Caco-2 (cell line): ENCODE measurements around the gene TF. TPM values are rescaled to one million over a fixed set of nuclear protein-coding genes. Genes with fewer than 3 reads are reported as not detected.
"Not testable (repeated sequence)": the region's sequence is repeated elsewhere in the genome, so short reads cannot be mapped to it uniquely, and the experiment has no call there.

Experiments used
- BruUV-seq: library from RNA; stranded (reverse); fragments of 400-500 nt; replicated peaks from 2 replicates; lab custom pipeline; 2021; lab: Mats Ljungman, UMichigan
- CTCF ChIA-PET: fragments of 300-600 bp; sonication (Branson Sonifier 250); formaldehyde crosslinking; loops from one replicate; lab custom pipeline; 2022; ENCODE audit warnings: antibody characterized with exemption; lab: Charles Lee
- POLR2A ChIA-PET: fragments of 300-600 bp; sonication (Branson Sonifier 250); formaldehyde crosslinking; loops from one replicate; lab custom pipeline; 2022; ENCODE audit warnings: antibody characterized with exemption; lab: Charles Lee
- DNase-seq, 2 experiments: peaks; one replicate each; pipeline versions ENCODE4 v3.0.0 to v3.0.0-alpha.2; 2020 to 2022
- H3K27me3 ChIP-seq: replicated peaks from 2 replicates; pipeline ENCODE4 v1.6.0; 2011; ENCODE audit warnings: low read length; ENCODE audit not compliant: control insufficient read depth, insufficient read depth
- H3K36me3 ChIP-seq: 2 replicates; pipeline ENCODE4 v1.5.1; 2011; ENCODE audit warnings: low read length; ENCODE audit not compliant: control insufficient read depth, insufficient read depth
- H3K4me1 ChIP-seq: fragments of 250-450 bp; sonication (Bioruptor Pico); 2 replicates; pipeline ENCODE4 v1.5.1; 2020; ENCODE audit warnings: mild to moderate bottlenecking
- H3K4me3 ChIP-seq: 2 replicates; pipeline ENCODE4 v1.5.1; 2011; ENCODE audit warnings: low read depth, mild to moderate bottlenecking, control low read depth, low read length
- H3K9me3 ChIP-seq: fragments of 250-450 bp; sonication (Bioruptor Pico); 2 replicates; pipeline ENCODE4 v1.5.1; 2020; ENCODE audit warnings: mild to moderate bottlenecking, moderate library complexity
- H3K27ac Mint-ChIP-seq: one replicate; pipeline ENCODE4 v1.8.0; 2022; ENCODE audit warnings: mixed read lengths; ENCODE audit not compliant: unreplicated experiment
- H3K27me3 Mint-ChIP-seq: one replicate; pipeline ENCODE4 v1.8.0; 2022; ENCODE audit warnings: mixed read lengths; ENCODE audit not compliant: insufficient read depth, unreplicated experiment
- H3K36me3 Mint-ChIP-seq: one replicate; pipeline ENCODE4 v1.8.0; 2022; ENCODE audit warnings: mild to moderate bottlenecking, mixed read lengths; ENCODE audit not compliant: insufficient read depth, unreplicated experiment
- H3K4me1 Mint-ChIP-seq: one replicate; pipeline ENCODE4 v1.8.0; 2022; ENCODE audit warnings: low read depth, mixed read lengths; ENCODE audit not compliant: unreplicated experiment
- H3K4me3 Mint-ChIP-seq: one replicate; pipeline ENCODE4 v1.8.0; 2022; ENCODE audit warnings: mild to moderate bottlenecking, moderate library complexity, mixed read lengths; ENCODE audit not compliant: unreplicated experiment
- H3K9me3 Mint-ChIP-seq: one replicate; pipeline ENCODE4 v1.8.0; 2022; ENCODE audit warnings: mixed read lengths; ENCODE audit not compliant: unreplicated experiment
- CTCF ChIP-seq, 2 experiments: fragments of 200-600 bp in 1 of 2; IDR thresholded peaks; 1 replicate in 1 of 2; 2 replicates in 1 of 2; pipeline versions ENCODE4 v1.5.1 to v1.8.0; 2011 to 2022; ENCODE audit warnings: antibody characterized with exemption in 1 of 2, control low read depth in 1 of 2, inconsistent platforms in 1 of 2, low read depth in 1 of 2, low read length in 1 of 2, mild to moderate bottlenecking in 1 of 2, moderate library complexity in 1 of 2; ENCODE audit not compliant: insufficient read depth in 1 of 2, severe bottlenecking in 1 of 2, unreplicated experiment in 1 of 2
- intact Hi-C: fragments of 100-400 bp; cut with micrococcal nuclease; formaldehyde crosslinking; loops from one replicate; pipeline ENCODE4 v1.10.0; 2022; ENCODE audit not compliant: unreplicated experiment
- total RNA-seq: library from RNA; stranded (reverse); gene quantifications from 2 replicates; pipeline ENCODE4 v1.2.3, GENCODE V29; 2022

TF gene
- total RNA-seq, 1 experiment from 2014 or later, result 23.4 TPM

- CTCF ChIA-PET, result no interaction called here
These were observed 28.8 kb upstream of the TF start for GRCh38 chr3:133717424-133717823.

GRCh38 chr3:133722935-133723334 lies 23.3 kb upstream of the TF start:
- peaks cover 40% of the 10 kb centered on the region for H3K9me3 Mint-ChIP-seq
- BruUV-seq, result no TSS peak

More at GRCh38 chr3:133717424-133717823, 28.8 kb upstream of the TF start:
- no peak for TF ChIP-seq CTCF (IDR thresholded peaks at IDR 0.05; ENCODE audit: insufficient read depth in 1 of 2, low read depth in 1 of 2, low read length in 1 of 2, severe bottlenecking in 1 of 2, unreplicated experiment in 1 of 2)
- Mint-ChIP-seq H3K27me3 (no peaks in the 10 kb centered on the region), H3K9me3 (peaks cover 28% of the 10 kb centered on the region), H3K27ac (no peak overlapping the region), H3K4me1 (no peaks in the 10 kb centered on the region), H3K4me3 (no peak overlapping the region), H3K36me3 (no peaks in the 10 kb centered on the region)
- H3K9me3 ChIP-seq, result peaks cover 23% of the 10 kb centered on the region
- DNase-seq, result no peak
- POLR2A ChIA-PET, result no interaction called here
- BruUV-seq, result no TSS peak
- H3K4me3 ChIP-seq, result no peak overlapping the region
- H3K4me1 ChIP-seq, result no peaks in the 10 kb centered on the region
- H3K36me3 ChIP-seq, result no peaks in the 10 kb centered on the region; the same call in 1 of the 2 replicates
- intact Hi-C loops, result no loop called here
- no peaks in the 10 kb centered on the region for H3K27me3 ChIP-seq

GRCh38 chr3:133730993-133731392 lies 15.2 kb upstream of the TF start:
- peaks cover 5% of the 10 kb centered on the region for H3K4me1 Mint-ChIP-seq
- H3K4me1 ChIP-seq, result peaks cover 26% of the 10 kb centered on the region; the same call in 1 of the 2 replicates
- no peak for TF ChIP-seq CTCF (IDR thresholded peaks at IDR 0.05; ENCODE audit: insufficient read depth in 1 of 2, low read depth in 1 of 2, low read length in 1 of 2, severe bottlenecking in 1 of 2, unreplicated experiment in 1 of 2)
- CTCF ChIA-PET, result interaction anchor here (0.6 kb wide), 1 partner anchor 22 kb away, joined by 3 read pairs; no protein-coding TSS in a partner anchor
- no peak overlapping the region for H3K4me3 Mint-ChIP-seq
- peaks cover 17% of the 10 kb centered on the region for H3K9me3 ChIP-seq
- H3K9me3 Mint-ChIP-seq, result peaks cover 28% of the 10 kb centered on the region
- no TSS peak for BruUV-seq
- H3K36me3 ChIP-seq, result no peaks in the 10 kb centered on the region; the same call in 1 of the 2 replicates
- H3K27ac Mint-ChIP-seq, result no peak overlapping the region
- no peaks in the 10 kb centered on the region for H3K36me3 Mint-ChIP-seq
- no peak for DNase-seq
- H3K27me3 ChIP-seq, result no peaks in the 10 kb centered on the region
- H3K4me3 ChIP-seq, result no peak overlapping the region
- no peaks in the 10 kb centered on the region for H3K27me3 Mint-ChIP-seq
- intact Hi-C loops, result loop anchor here (5.0 kb wide), 1 partner anchor 76 kb away; the partner anchor contains the start of gene SRPRB
- POLR2A ChIA-PET, result no interaction called here

More at GRCh38 chr3:133722935-133723334, 23.3 kb upstream of the TF start:
- no peaks in the 10 kb centered on the region for H3K36me3 ChIP-seq
- no peak for DNase-seq
- POLR2A ChIA-PET, result no interaction called here
- Mint-ChIP-seq H3K36me3 (no peaks in the 10 kb centered on the region), H3K4me3 (no peak overlapping the region), H3K27ac (no peak overlapping the region), H3K4me1 (no peaks in the 10 kb centered on the region), H3K27me3 (no peaks in the 10 kb centered on the region)
- no peaks in the 10 kb centered on the region for H3K27me3 ChIP-seq
- no peak for TF ChIP-seq CTCF (IDR thresholded peaks at IDR 0.05; ENCODE audit: insufficient read depth in 1 of 2, low read depth in 1 of 2, low read length in 1 of 2, severe bottlenecking in 1 of 2, unreplicated experiment in 1 of 2)
- CTCF ChIA-PET, result no interaction called here
- H3K4me1 ChIP-seq, result no peaks in the 10 kb centered on the region
- H3K9me3 ChIP-seq, result peaks cover 32% of the 10 kb centered on the region
- H3K4me3 ChIP-seq, result no peak overlapping the region
- intact Hi-C loops, result no loop called here

GRCh38 chr3:133732231-133732630 lies 14.0 kb upstream of the TF start:
- H3K27ac Mint-ChIP-seq, CTCF ChIA-PET, POLR2A ChIA-PET, BruUV-seq, H3K27me3 Mint-ChIP-seq, H3K36me3 ChIP-seq, H3K4me1 Mint-ChIP-seq, H3K27me3 ChIP-seq, H3K4me3 ChIP-seq, H3K4me3 Mint-ChIP-seq, H3K36me3 Mint-ChIP-seq, DNase-seq: not testable (repeated sequence)
- peaks cover 28% of the 10 kb centered on the region for H3K9me3 Mint-ChIP-seq
- intact Hi-C loops, result loop anchor here (5.0 kb wide), 1 partner anchor 75 kb away; the partner anchor contains the start of gene SRPRB
- Histone ChIP-seq H3K4me1 (peaks cover 26% of the 10 kb centered on the region; the same call in 1 of the 2 replicates), H3K9me3 (peaks cover 17% of the 10 kb centered on the region)
